ENCODE data around the gene ABCA5. TPM values are rescaled to one million over a fixed set of nuclear protein-coding genes. Genes with fewer than 3 reads are reported as not detected.

Gene ABCA5
- total and polyA plus RNA-seq, 2 of the 13 experiments (the other 11 are each of a cell fraction or from before 2014, with no cell fraction given) = 9.7 to 10.1 TPM

GRCh38 chr17:69235338-69236058 lies 91.4 kb downstream of the ABCA5 start (continued):
- TF ChIP-seq ZNF646 (CRISPR knock-in tag; IDR thresholded peaks at IDR 0.05) = no peak
- no peak for TF ChIP-seq ZNF558 (CRISPR knock-in tag; IDR thresholded peaks at IDR 0.05; ENCODE audit: borderline replicate concordance)
- TF ChIP-seq AGO2 (optimal IDR thresholded peaks at IDR 0.05; ENCODE audit: low read depth, low read length) = no peak
- TF ChIP-seq ZNF891 (CRISPR knock-in tag; IDR thresholded peaks at IDR 0.05) = no peak
- TF ChIP-seq, protein P1, sequence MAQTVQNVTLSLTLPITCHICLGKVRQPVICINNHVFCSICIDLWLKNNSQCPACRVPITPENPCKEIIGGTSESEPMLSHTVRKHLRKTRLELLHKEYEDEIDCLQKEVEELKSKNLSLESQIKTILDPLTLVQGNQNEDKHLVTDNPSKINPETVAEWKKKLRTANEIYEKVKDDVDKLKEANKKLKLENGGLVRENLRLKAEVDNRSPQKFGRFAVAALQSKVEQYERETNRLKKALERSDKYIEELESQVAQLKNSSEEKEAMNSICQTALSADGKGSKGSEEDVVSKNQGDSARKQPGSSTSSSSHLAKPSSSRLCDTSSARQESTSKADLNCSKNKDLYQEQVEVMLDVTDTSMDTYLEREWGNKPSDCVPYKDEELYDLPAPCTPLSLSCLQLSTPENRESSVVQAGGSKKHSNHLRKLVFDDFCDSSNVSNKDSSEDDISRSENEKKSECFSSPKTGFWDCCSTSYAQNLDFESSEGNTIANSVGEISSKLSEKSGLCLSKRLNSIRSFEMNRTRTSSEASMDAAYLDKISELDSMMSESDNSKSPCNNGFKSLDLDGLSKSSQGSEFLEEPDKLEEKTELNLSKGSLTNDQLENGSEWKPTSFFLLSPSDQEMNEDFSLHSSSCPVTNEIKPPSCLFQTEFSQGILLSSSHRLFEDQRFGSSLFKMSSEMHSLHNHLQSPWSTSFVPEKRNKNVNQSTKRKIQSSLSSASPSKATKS (CRISPR knock-in tag; IDR thresholded peaks at IDR 0.05) = 0 out of 2 replicates have a peak, but pooled peaks have one; percentile 36
- TF ChIP-seq MATR3 (CRISPR knock-in tag; IDR thresholded peaks at IDR 0.05) = no peak
- TF ChIP-seq ZNF652 (CRISPR knock-in tag; IDR thresholded peaks at IDR 0.05; ENCODE audit: borderline replicate concordance, low read depth) = no peak; the same call in 1 of the 2 replicates
- TF ChIP-seq ZNF350 (CRISPR knock-in tag; IDR thresholded peaks at IDR 0.05; ENCODE audit: borderline replicate concordance, low read depth) = no peak
- 0 out of 2 replicates have a peak, but pooled peaks have one; percentile 39 for TF ChIP-seq RELA (CRISPR knock-in tag; IDR thresholded peaks at IDR 0.05)
- no peak for TF ChIP-seq GTF3A (CRISPR knock-in tag; conservative IDR thresholded peaks at IDR 0.05)
- TF ChIP-seq HMG20B (CRISPR knock-in tag; conservative IDR thresholded peaks at IDR 0.05) = no peak
- no peak for TF ChIP-seq ZNF264 (CRISPR knock-in tag; IDR thresholded peaks at IDR 0.05)
- no peak for TF ChIP-seq ASH2L (IDR thresholded peaks at IDR 0.05; ENCODE audit: insufficient read length, low read depth, low read length)
- no peak for TF ChIP-seq FLYWCH1 (CRISPR knock-in tag; IDR thresholded peaks at IDR 0.05)
- 0 out of 2 replicates have a peak, but pooled peaks have one; percentile 42 for TF ChIP-seq NCOA2 (CRISPR knock-in tag; IDR thresholded peaks at IDR 0.05)
- TF ChIP-seq, protein P2, sequence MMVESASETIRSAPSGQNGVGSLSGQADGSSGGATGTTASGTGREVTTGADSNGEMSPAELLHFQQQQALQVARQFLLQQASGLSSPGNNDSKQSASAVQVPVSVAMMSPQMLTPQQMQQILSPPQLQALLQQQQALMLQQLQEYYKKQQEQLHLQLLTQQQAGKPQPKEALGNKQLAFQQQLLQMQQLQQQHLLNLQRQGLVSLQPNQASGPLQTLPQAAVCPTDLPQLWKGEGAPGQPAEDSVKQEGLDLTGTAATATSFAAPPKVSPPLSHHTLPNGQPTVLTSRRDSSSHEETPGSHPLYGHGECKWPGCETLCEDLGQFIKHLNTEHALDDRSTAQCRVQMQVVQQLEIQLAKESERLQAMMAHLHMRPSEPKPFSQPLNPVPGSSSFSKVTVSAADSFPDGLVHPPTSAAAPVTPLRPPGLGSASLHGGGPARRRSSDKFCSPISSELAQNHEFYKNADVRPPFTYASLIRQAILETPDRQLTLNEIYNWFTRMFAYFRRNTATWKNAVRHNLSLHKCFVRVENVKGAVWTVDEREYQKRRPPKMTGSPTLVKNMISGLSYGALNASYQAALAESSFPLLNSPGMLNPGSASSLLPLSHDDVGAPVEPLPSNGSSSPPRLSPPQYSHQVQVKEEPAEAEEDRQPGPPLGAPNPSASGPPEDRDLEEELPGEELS (CRISPR knock-in tag; IDR thresholded peaks at IDR 0.05) = peak; percentile 60; the same call in 1 of the 2 replicates
- TF ChIP-seq, protein P3, sequence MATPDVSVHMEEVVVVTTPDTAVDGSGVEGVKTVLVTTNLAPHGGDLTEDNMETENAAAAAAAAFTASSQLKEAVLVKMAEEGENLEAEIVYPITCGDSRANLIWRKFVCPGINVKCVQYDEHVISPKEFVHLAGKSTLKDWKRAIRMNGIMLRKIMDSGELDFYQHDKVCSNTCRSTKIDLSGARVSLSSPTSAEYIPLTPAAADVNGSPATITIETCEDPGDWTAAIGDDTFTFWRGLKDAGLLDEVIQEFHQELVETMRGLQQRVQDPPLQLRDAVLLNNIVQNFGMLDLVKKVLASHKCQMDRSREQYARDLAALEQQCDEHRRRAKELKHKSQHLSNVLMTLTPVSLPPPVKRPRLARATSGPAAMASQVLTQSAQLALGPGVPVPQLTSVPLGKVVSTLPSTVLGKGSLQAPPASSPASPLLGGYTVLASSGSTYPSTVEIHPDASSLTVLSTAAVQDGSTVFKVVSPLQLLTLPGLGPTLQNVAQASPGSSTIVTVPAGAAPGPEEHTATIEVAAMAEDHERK (CRISPR knock-in tag; IDR thresholded peaks at IDR 0.05; ENCODE audit: low read depth) = no peak
